GM12892 (cell line): ENCODE results near the gene CISD3.

Source experiments
- POLR2A ChIP-seq: IDR thresholded peaks from 2 replicates; pipeline ENCODE4 v1.6.1; 2011; ENCODE audit warnings: low read depth, low read length, control low read depth
- POLR2AphosphoS5 ChIP-seq: IDR thresholded peaks from 2 replicates; pipeline ENCODE4 v1.6.1; 2011; ENCODE audit warnings: low read depth, low read length, control low read depth
- TAF1 ChIP-seq: IDR thresholded peaks from 2 replicates; pipeline ENCODE4 v1.6.1; 2011; ENCODE audit warnings: low read depth, mild to moderate bottlenecking, control low read depth, low read length, borderline replicate concordance

- no peak for TF ChIP-seq POLR2A
- no peak for TF ChIP-seq TAF1
- no peak for TF ChIP-seq POLR2AphosphoS5
Observed at GRCh38 chr17:38745545-38745944, 15.4 kb downstream of the CISD3 start.
